Adrenal gland (tissue), 12 donors: ENCODE data around the gene PRR33. TPM values are rescaled to one million over a fixed set of nuclear protein-coding genes. Genes with fewer than 3 reads are reported as not detected.

Experiments
- DNase-seq, 7 donors: peaks; one replicate each; pipeline ENCODE4 v3.0.0-alpha.2; 2019 to 2020
- H3K27ac ChIP-seq, 5 donors: fragments of 200-600 bp; sonication (generic) in 4 of 5; 1 replicate in 3 of 5; 2 replicates in 2 of 5; pipeline versions ENCODE4 v1.5.1 to v1.8.0; 2016 to 2020; ENCODE audit warnings: mild to moderate bottlenecking in 1 of 5
- H3K27me3 ChIP-seq: fragments of 200-600 bp; 2 replicates; pipeline ENCODE4 v1.8.0; 2021
- H3K36me3 ChIP-seq, 2 donors: fragments of 200-600 bp; replicated peaks in 1 of 2; 1 replicate in 1 of 2; 2 replicates in 1 of 2; pipeline versions ENCODE4 v1.5.1 to v1.8.0; 2018 to 2022
- H3K4me1 ChIP-seq, 2 donors: fragments of 200-600 bp; replicated peaks in 1 of 2; 1 replicate in 1 of 2; 2 replicates in 1 of 2; pipeline versions ENCODE4 v1.5.1 to v1.8.0; 2018 to 2021
- H3K4me3 ChIP-seq, 4 donors: fragments of 200-600 bp; sonication (generic) in 3 of 4; one replicate each; pipeline ENCODE4 v1.5.1; 2016 to 2018
- H3K9me3 ChIP-seq, 3 donors: fragments of 200-600 bp; sonication (generic) in 1 of 3; replicated peaks in 1 of 3; 1 replicate in 2 of 3; 2 replicates in 1 of 3; pipeline versions ENCODE4 v1.5.1 to v1.8.0; 2016 to 2021
- CTCF ChIP-seq, 6 experiments: fragments of 450-650 bp in 4 of 6; fragments of 200-600 bp in 2 of 6; sonication (generic) in 1 of 6; IDR thresholded peaks; 1 replicate in 5 of 6; 2 replicates in 1 of 6; pipeline versions ENCODE4 v1.5.1 to v1.8.0; 2016 to 2021; ENCODE audit warnings: antibody characterized with exemption in 6 of 6, mild to moderate bottlenecking in 2 of 6, moderate library complexity in 1 of 6
- POLR2A ChIP-seq, 2 donors: fragments of 450-650 bp; IDR thresholded peaks; one replicate each; pipeline ENCODE4 v1.6.1; 2017; ENCODE audit warnings: antibody characterized with exemption in 2 of 2, mild to moderate bottlenecking in 2 of 2, moderate library complexity in 1 of 2
- WGBS, 4 donors: extraction: QIAGEN DNeasy Blood & Tissue Kit in 2 of 4; methylation state at CpG; one replicate each; pipeline versions ENCODE4 v1.1.5 to v1.1.7; 2013 to 2017; 5-methylcytosine and 5-hydroxymethylcytosine counted together
- intact Hi-C, 2 donors: fragments of 100-400 bp; cut with DNase I; formaldehyde crosslinking; loops; one replicate each; pipeline versions ENCODE4 v1.14.1 to v1.15.0; 2022 to 2023
- polyA plus RNA-seq, 3 donors: library from polyadenylated mRNA; stranded (reverse); fragments of 200-250 nt in 2 of 3; fragments of 350-450 nt in 1 of 3; fragmentation: Illumina TruSeq in 1 of 3; extraction: RNeasy Lipid Tissue Mini Kit (QIAGEN cat#74804) in 1 of 3; gene quantifications; one replicate each; pipeline ENCODE4 v1.2.3, GENCODE V29; 2013 to 2014
- total RNA-seq, 9 donors: library from RNA; depleted of rRNA in 4 of 9; stranded (reverse); fragments of >200 nt in 4 of 9; fragments of 120-200 nt in 1 of 9; fragmentation: NEBNext Ultra II Directional in 1 of 9; extraction: Animal tissue kit (Norgen Biotek cat#: 25700) in 1 of 9; gene quantifications; one replicate each; pipeline versions ENCODE4 v1.1.0 to v1.2.4, GENCODE V29; 2013 to 2023
- donor health status: healthy with polysubstance abuse.
- donor health status: Bipolar disorder and iron deficiency.
- donor health status: DM: yes; HTN: yes; CAD: no.
- donor health status: DM: no; HTN: no; CAD: no.
- donor health status: DM: no; HTN: no; CAD: no.
- donor health status: DM: yes; HTN: yes; CAD: no.

Gene PRR33
- total and polyA plus RNA-seq, 12 donors, result 0.07 to 2.3 (median 0.25) TPM; not detected in 6

- H3K27ac ChIP-seq, result peak overlapping the region; percentile 71 to 97 (median 88)
- H3K36me3 ChIP-seq, result no peaks in the 10 kb centered on the region
- peak in 5 of 7 donors; percentile 79 to 88 (median 83) for DNase-seq
- peak overlapping the region in 3 of 4 donors; percentile 25 to 60 (median 32) for H3K4me3 ChIP-seq
- H3K4me1 ChIP-seq, result peaks cover 23 to 45% of the 10 kb centered on the region in 2 donors
- no peaks in the 10 kb centered on the region for H3K27me3 ChIP-seq
- intact Hi-C loops, result no loop called here
- TF ChIP-seq POLR2A (IDR thresholded peaks at IDR 0.05) (peak; percentile 16 to 61), CTCF (IDR thresholded peaks at IDR 0.05) (no peak)
- no peaks in the 10 kb centered on the region for H3K9me3 ChIP-seq
- WGBS, 4 donors, result 26 to 42% (median 32%) methylated on average over 23 to 50 of the region's 50 CpGs
These were observed 20.8 kb downstream of the PRR33 start for GRCh38 chr11:1870721-1871466.

- WGBS, 4 donors, result 42 to 64% (median 44%) methylated on average over 10 to 12 of the region's 12 CpGs
- Histone ChIP-seq H3K9me3 (no peaks in the 10 kb centered on the region), H3K36me3 (no peaks in the 10 kb centered on the region), H3K27me3 (no peaks in the 10 kb centered on the region), H3K27ac (peak overlapping the region; percentile 71 to 97 (median 88)), H3K4me1 (peaks cover 22 to 47% of the 10 kb centered on the region in 2 donors), H3K4me3 (peak overlapping the region in 3 of 4 donors; percentile 25 to 60 (median 32))
- intact Hi-C loops, result no loop called here
- DNase-seq, result no peak
- TF ChIP-seq POLR2A (IDR thresholded peaks at IDR 0.05), result no peak
- no peak for TF ChIP-seq CTCF (IDR thresholded peaks at IDR 0.05)
These were observed 21.4 kb downstream of the PRR33 start for GRCh38 chr11:1870326-1870696.

- no peaks in the 10 kb centered on the region for H3K27me3 ChIP-seq
- TF ChIP-seq POLR2A (IDR thresholded peaks at IDR 0.05) (peak; percentile 27 to 37), CTCF (IDR thresholded peaks at IDR 0.05) (peak in 5 of 6 experiments; percentile 23 to 43 (median 38))
- no peaks in the 10 kb centered on the region for H3K36me3 ChIP-seq
- WGBS, 4 donors, result 41 to 59% (median 44%) methylated on average over 25 to 34 of the region's 34 CpGs
- H3K9me3 ChIP-seq, result no peaks in the 10 kb centered on the region
- peak overlapping the region in 3 of 4 donors; percentile 32 to 81 (median 60) for H3K4me3 ChIP-seq
- peaks cover 20 to 50% of the 10 kb centered on the region in 2 donors for H3K4me1 ChIP-seq
- DNase-seq, result peak in 3 of 7 donors; percentile 66 to 74 (median 73)
- H3K27ac ChIP-seq, result peak overlapping the region; percentile 71 to 97 (median 88)
- intact Hi-C loops, result no loop called here
These were observed 22.0 kb downstream of the PRR33 start for GRCh38 chr11:1869427-1870325.
